Immature natural killer cell (primary cell): ENCODE data around the gene TAAR2. TPM values are rescaled to one million over a fixed set of nuclear protein-coding genes. Genes with fewer than 3 reads are reported as not detected.

ENCODE experiments used
- DNase-seq, 3 donors: peaks; one replicate each; pipeline ENCODE4 v3.0.0; 2022; ENCODE audit warnings: mixed read lengths in 1 of 3
- H3K27ac Mint-ChIP-seq, 6 donors: one replicate each; pipeline ENCODE4 v1.8.0; 2020; ENCODE audit warnings: mixed read lengths in 6 of 6, mild to moderate bottlenecking in 5 of 6, inconsistent platforms in 4 of 6, moderate library complexity in 3 of 6
- H3K27me3 Mint-ChIP-seq, 3 donors: one replicate each; pipeline ENCODE4 v1.8.0; 2020 to 2021; ENCODE audit warnings: low read depth in 3 of 3, mild to moderate bottlenecking in 3 of 3, mixed read lengths in 3 of 3, moderate library complexity in 3 of 3, inconsistent platforms in 1 of 3
- H3K36me3 Mint-ChIP-seq, 3 donors: one replicate each; pipeline ENCODE4 v1.8.0; 2020; ENCODE audit warnings: mixed read lengths in 3 of 3, inconsistent platforms in 2 of 3, mild to moderate bottlenecking in 2 of 3
- H3K4me1 Mint-ChIP-seq, 2 donors: one replicate each; pipeline ENCODE4 v1.8.0; 2020; ENCODE audit warnings: inconsistent platforms in 2 of 2, mild to moderate bottlenecking in 2 of 2, mixed read lengths in 2 of 2, moderate library complexity in 1 of 2
- H3K4me3 Mint-ChIP-seq, 5 donors: one replicate each; pipeline ENCODE4 v1.8.0; 2020; ENCODE audit warnings: mild to moderate bottlenecking in 5 of 5, mixed read lengths in 5 of 5, inconsistent platforms in 3 of 5, moderate library complexity in 3 of 5
- H3K9me3 Mint-ChIP-seq, 6 donors: one replicate each; pipeline ENCODE4 v1.8.0; 2020; ENCODE audit warnings: mild to moderate bottlenecking in 6 of 6, mixed read lengths in 6 of 6, inconsistent platforms in 4 of 6, moderate library complexity in 3 of 6
- polyA plus RNA-seq, 3 donors: library from polyadenylated mRNA; unstranded; fragments of 300-500 nt; fragmentation: Illumina TruSeq; gene quantifications; one replicate each; pipeline ENCODE4 v1.2.3, GENCODE V29; 2021

Gene TAAR2
- polyA plus RNA-seq, result not detected

GRCh38 chr6:132624175-132624574 lies at the start of gene TAAR2:
Gene TAAR2, minus strand, starts transcription at chr6:132624275. Its CDS starts 0 bp downstream, at chr6:132624275.
- Mint-ChIP-seq H3K4me1 (no peaks in the 10 kb centered on the region), H3K36me3 (no peaks in the 10 kb centered on the region), H3K9me3 (no peaks in the 10 kb centered on the region), H3K27ac (peak within 1 kb of the TSS in 1 of 6 donors; percentile 12), H3K4me3 (no peak within 1 kb of the TSS), H3K27me3 (peaks cover 6 to 10% (median 7%) of the 10 kb centered on the region in 3 donors)
- DNase-seq, result no peak

- peaks cover 0 to 9% (median 2%) of the 10 kb centered on the region in 3 donors for H3K27me3 Mint-ChIP-seq
- peaks cover 57 to 60% of the 10 kb centered on the region in 2 donors for H3K4me1 Mint-ChIP-seq
- peak; percentile 46 to 52 (median 46) for DNase-seq
- no peaks in the 10 kb centered on the region for H3K36me3 Mint-ChIP-seq
- peak overlapping the region; percentile 5 to 60 (median 36) for H3K4me3 Mint-ChIP-seq
- peak overlapping the region; percentile 2 to 81 (median 60) for H3K27ac Mint-ChIP-seq
- H3K9me3 Mint-ChIP-seq, result no peaks in the 10 kb centered on the region
Measured at GRCh38 chr6:132673376-132674094, 49.5 kb upstream of the TAAR2 start.

- Mint-ChIP-seq H3K4me1 (peaks cover 40 to 44% of the 10 kb centered on the region in 2 donors), H3K4me3 (no peak overlapping the region), H3K27ac (no peak overlapping the region), H3K9me3 (peaks cover 0 to 1% (median 0%) of the 10 kb centered on the region in 6 donors), H3K27me3 (peaks cover 0 to 7% (median 3%) of the 10 kb centered on the region in 3 donors), H3K36me3 (no peaks in the 10 kb centered on the region)
- no peak for DNase-seq
Measured at GRCh38 chr6:132671295-132671694, 47.2 kb upstream of the TAAR2 start.

GRCh38 chr6:132669690-132670291 lies 45.7 kb upstream of the TAAR2 start:
- Mint-ChIP-seq H3K4me3 (peak overlapping the region in 2 of 5 donors; percentile 18 to 52), H3K27ac (no peak overlapping the region), H3K4me1 (peaks cover 24 to 32% of the 10 kb centered on the region in 2 donors), H3K9me3 (peaks cover 0 to 3% (median 0%) of the 10 kb centered on the region in 6 donors), H3K27me3 (peaks cover 0 to 4% (median 4%) of the 10 kb centered on the region in 3 donors), H3K36me3 (no peaks in the 10 kb centered on the region)
- DNase-seq, result peak; percentile 33 to 39 (median 34)

- Mint-ChIP-seq H3K4me1 (peaks cover 4 to 5% of the 10 kb centered on the region in 2 donors), H3K9me3 (peaks cover 0 to 3% (median 0%) of the 10 kb centered on the region in 6 donors)
Measured at GRCh38 chr6:132666118-132666517, 42.0 kb upstream of the TAAR2 start.

GRCh38 chr6:132664309-132665034 lies 40.4 kb upstream of the TAAR2 start:
- H3K4me1 Mint-ChIP-seq, result no peaks in the 10 kb centered on the region
- no peak overlapping the region for H3K27ac Mint-ChIP-seq
- H3K36me3 Mint-ChIP-seq, result no peaks in the 10 kb centered on the region
- H3K4me3 Mint-ChIP-seq, result no peak overlapping the region
- DNase-seq, result no peak
- peaks cover 0 to 2% (median 0%) of the 10 kb centered on the region in 3 donors for H3K27me3 Mint-ChIP-seq
- H3K9me3 Mint-ChIP-seq, result peaks cover 0 to 3% (median 0%) of the 10 kb centered on the region in 6 donors

More at GRCh38 chr6:132666118-132666517, 42.0 kb upstream of the TAAR2 start:
- H3K36me3 Mint-ChIP-seq, result no peaks in the 10 kb centered on the region
- H3K27ac Mint-ChIP-seq, result no peak overlapping the region
- no peak overlapping the region for H3K4me3 Mint-ChIP-seq
- DNase-seq, result no peak
- peaks cover 0 to 4% (median 0%) of the 10 kb centered on the region in 3 donors for H3K27me3 Mint-ChIP-seq

- no peak overlapping the region for H3K27ac Mint-ChIP-seq
- no peaks in the 10 kb centered on the region for H3K36me3 Mint-ChIP-seq
- no peaks in the 10 kb centered on the region for H3K4me1 Mint-ChIP-seq
- no peak for DNase-seq
- H3K27me3 Mint-ChIP-seq, result peaks cover 0 to 2% (median 0%) of the 10 kb centered on the region in 3 donors
- H3K9me3 Mint-ChIP-seq, result peaks cover 0 to 3% (median 0%) of the 10 kb centered on the region in 6 donors
- H3K4me3 Mint-ChIP-seq, result no peak overlapping the region
Measured at GRCh38 chr6:132663661-132664060, 39.6 kb upstream of the TAAR2 start.

GRCh38 chr6:132661906-132662305 lies 37.8 kb upstream of the TAAR2 start:
- no peak for DNase-seq
- Mint-ChIP-seq H3K36me3 (no peaks in the 10 kb centered on the region), H3K27me3 (peaks cover 0 to 2% (median 0%) of the 10 kb centered on the region in 3 donors), H3K9me3 (peaks cover 0 to 3% (median 0%) of the 10 kb centered on the region in 6 donors), H3K27ac (no peak overlapping the region), H3K4me3 (no peak overlapping the region), H3K4me1 (no peaks in the 10 kb centered on the region)

GRCh38 chr6:132659082-132659481 lies 35.0 kb upstream of the TAAR2 start, which contains the start of gene TAAR1:
Gene TAAR1, minus strand, starts transcription at chr6:132659182. Its CDS starts 13,179 bp downstream, at chr6:132646003.
- Mint-ChIP-seq H3K36me3 (no peaks in the 10 kb centered on the region), H3K27me3 (peaks cover 0 to 1% (median 0%) of the 10 kb centered on the region in 3 donors), H3K27ac (no peak within 1 kb of the TSS), H3K4me3 (no peak within 1 kb of the TSS), H3K9me3 (no peaks in the 10 kb centered on the region), H3K4me1 (no peaks in the 10 kb centered on the region)
- DNase-seq, result no peak

- H3K27ac Mint-ChIP-seq, result no peak overlapping the region
- DNase-seq, result no peak
- H3K4me3 Mint-ChIP-seq, result no peak overlapping the region
- no peaks in the 10 kb centered on the region for H3K36me3 Mint-ChIP-seq
- no peaks in the 10 kb centered on the region for H3K9me3 Mint-ChIP-seq
- H3K27me3 Mint-ChIP-seq, result no peaks in the 10 kb centered on the region
- peaks cover 1 to 9% of the 10 kb centered on the region in 2 donors for H3K4me1 Mint-ChIP-seq
Measured at GRCh38 chr6:132651062-132651461, 27.0 kb upstream of the TAAR2 start.

- no peak overlapping the region for H3K4me3 Mint-ChIP-seq
- no peak for DNase-seq
- peaks cover 1 to 15% of the 10 kb centered on the region in 2 donors for H3K4me1 Mint-ChIP-seq
- no peak overlapping the region for H3K27ac Mint-ChIP-seq
- no peaks in the 10 kb centered on the region for H3K9me3 Mint-ChIP-seq
- H3K36me3 Mint-ChIP-seq, result no peaks in the 10 kb centered on the region
- H3K27me3 Mint-ChIP-seq, result no peaks in the 10 kb centered on the region
Measured at GRCh38 chr6:132650429-132650828, 26.4 kb upstream of the TAAR2 start.

GRCh38 chr6:132648828-132649227 lies 24.8 kb upstream of the TAAR2 start:
- peak overlapping the region in 1 of 5 donors; percentile 61 for H3K4me3 Mint-ChIP-seq
- H3K36me3 Mint-ChIP-seq, result no peaks in the 10 kb centered on the region
- H3K4me1 Mint-ChIP-seq, result peaks cover 1 to 15% of the 10 kb centered on the region in 2 donors
- peak overlapping the region in 1 of 6 donors; percentile 37 for H3K27ac Mint-ChIP-seq
- no peaks in the 10 kb centered on the region for H3K27me3 Mint-ChIP-seq
- DNase-seq, result no peak
- H3K9me3 Mint-ChIP-seq, result no peaks in the 10 kb centered on the region

GRCh38 chr6:132648356-132648755 lies 24.3 kb upstream of the TAAR2 start:
- no peaks in the 10 kb centered on the region for H3K36me3 Mint-ChIP-seq
- peaks cover 1 to 15% of the 10 kb centered on the region in 2 donors for H3K4me1 Mint-ChIP-seq
- peak overlapping the region in 3 of 6 donors; percentile 17 to 58 (median 41) for H3K27ac Mint-ChIP-seq
- no peaks in the 10 kb centered on the region for H3K27me3 Mint-ChIP-seq
- H3K9me3 Mint-ChIP-seq, result no peaks in the 10 kb centered on the region
- peak overlapping the region; percentile 4 to 61 (median 29) for H3K4me3 Mint-ChIP-seq
- DNase-seq, result peak; percentile 33 to 44 (median 42)
